ENCODE data around the gene TUBB4A. TPM values are rescaled to one million over a fixed set of nuclear protein-coding genes. Genes with fewer than 3 reads are reported as not detected.

The TUBB4A gene
- total and polyA plus RNA-seq, 10 of the 15 experiments (the other 5 are each of a cell fraction or from before 2014, with no cell fraction given): 0.29 to 22.4 (median 3.8) TPM

DNA sequence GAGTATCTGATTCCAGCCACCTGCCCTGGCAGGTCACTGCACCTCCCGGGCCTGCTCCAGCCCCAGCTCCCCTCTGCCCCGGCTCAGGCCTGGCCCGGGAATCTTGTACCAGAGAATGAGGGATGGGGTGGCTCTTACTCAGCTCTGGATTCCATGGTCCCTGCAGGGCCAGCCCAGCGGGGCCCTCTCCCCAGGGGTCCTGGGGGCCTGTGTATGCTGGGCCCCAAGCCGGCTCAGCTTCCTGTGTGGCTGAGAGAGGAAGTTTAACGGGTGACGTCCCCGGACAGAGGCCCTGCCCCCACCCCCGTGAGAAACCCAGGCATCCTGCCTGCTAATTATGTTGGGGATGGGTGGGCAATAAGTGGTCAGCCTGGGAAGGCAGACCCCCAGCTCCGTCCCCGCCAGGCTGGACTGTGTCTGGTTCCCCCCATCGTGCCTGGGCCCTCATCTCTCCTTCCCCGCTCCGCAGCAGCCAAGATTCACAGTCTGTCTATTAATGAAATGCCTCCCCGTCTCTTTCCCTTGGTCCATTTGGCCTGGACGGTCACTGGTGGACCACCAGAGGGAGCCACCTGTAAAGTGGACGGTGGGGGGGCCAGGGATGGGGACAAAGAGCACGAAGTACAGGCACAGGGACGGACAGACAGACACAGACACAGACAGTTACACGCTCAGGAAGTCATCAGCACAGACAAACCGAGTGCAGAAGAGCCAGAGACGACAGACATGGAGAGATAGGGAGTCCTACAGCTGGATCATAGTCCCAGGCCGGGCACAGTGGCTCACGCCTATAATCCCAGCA, 20.4 kb downstream of the TUBB4A start, which contains the start of gene DENND1C (continued):
- TF ChIP-seq, protein P1, sequence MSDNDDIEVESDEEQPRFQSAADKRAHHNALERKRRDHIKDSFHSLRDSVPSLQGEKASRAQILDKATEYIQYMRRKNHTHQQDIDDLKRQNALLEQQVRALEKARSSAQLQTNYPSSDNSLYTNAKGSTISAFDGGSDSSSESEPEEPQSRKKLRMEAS (IDR thresholded peaks at IDR 0.05; ENCODE audit: low read depth, low read length): no peak; the same call in 1 of the 2 replicates
- TF ChIP-seq BCL3 (IDR thresholded peaks at IDR 0.05; ENCODE audit: borderline replicate concordance, insufficient read depth, low read depth, low read length, poor library complexity, severe bottlenecking): no peak
- no peak for TF ChIP-seq ELK1 (IDR thresholded peaks at IDR 0.05; ENCODE audit: low read depth, low read length)
- no peak for TF ChIP-seq RCOR1 (conservative IDR thresholded peaks at IDR 0.05; ENCODE audit: low read depth, low read length)
- TF ChIP-seq ZNF622 (IDR thresholded peaks at IDR 0.05): no peak
- no peak for TF ChIP-seq SUZ12 (IDR thresholded peaks at IDR 0.05; ENCODE audit: unreplicated experiment)
- TF ChIP-seq CHD1 (IDR thresholded peaks at IDR 0.05; ENCODE audit: low read depth, low read length): no peak
- TF ChIP-seq, protein P2, sequence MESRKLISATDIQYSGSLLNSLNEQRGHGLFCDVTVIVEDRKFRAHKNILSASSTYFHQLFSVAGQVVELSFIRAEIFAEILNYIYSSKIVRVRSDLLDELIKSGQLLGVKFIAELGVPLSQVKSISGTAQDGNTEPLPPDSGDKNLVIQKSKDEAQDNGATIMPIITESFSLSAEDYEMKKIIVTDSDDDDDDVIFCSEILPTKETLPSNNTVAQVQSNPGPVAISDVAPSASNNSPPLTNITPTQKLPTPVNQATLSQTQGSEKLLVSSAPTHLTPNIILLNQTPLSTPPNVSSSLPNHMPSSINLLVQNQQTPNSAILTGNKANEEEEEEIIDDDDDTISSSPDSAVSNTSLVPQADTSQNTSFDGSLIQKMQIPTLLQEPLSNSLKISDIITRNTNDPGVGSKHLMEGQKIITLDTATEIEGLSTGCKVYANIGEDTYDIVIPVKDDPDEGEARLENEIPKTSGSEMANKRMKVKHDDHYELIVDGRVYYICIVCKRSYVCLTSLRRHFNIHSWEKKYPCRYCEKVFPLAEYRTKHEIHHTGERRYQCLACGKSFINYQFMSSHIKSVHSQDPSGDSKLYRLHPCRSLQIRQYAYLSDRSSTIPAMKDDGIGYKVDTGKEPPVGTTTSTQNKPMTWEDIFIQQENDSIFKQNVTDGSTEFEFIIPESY (IDR thresholded peaks at IDR 0.05): no peak
- no peak for TF ChIP-seq ZNF207 (IDR thresholded peaks at IDR 0.05; ENCODE audit: borderline replicate concordance)
- TF ChIP-seq SUPT20H (IDR thresholded peaks at IDR 0.05; ENCODE audit: borderline replicate concordance, control insufficient read depth, low read depth, low read length): no peak
- TF ChIP-seq IRF5 (IDR thresholded peaks at IDR 0.05; ENCODE audit: borderline replicate concordance): no peak
- TF ChIP-seq KAT2A (conservative IDR thresholded peaks at IDR 0.05; ENCODE audit: control insufficient read depth, low read depth, low read length): no peak
- peak; percentile 77 for TF ChIP-seq POLR2AphosphoS5 (IDR thresholded peaks at IDR 0.05; ENCODE audit: low read length)
- TF ChIP-seq POLR2AphosphoS2 (IDR thresholded peaks at IDR 0.05; ENCODE audit: low read depth, low read length): 0 out of 2 replicates have a peak, but pooled peaks have one; percentile 61
- TF ChIP-seq, protein P3, sequence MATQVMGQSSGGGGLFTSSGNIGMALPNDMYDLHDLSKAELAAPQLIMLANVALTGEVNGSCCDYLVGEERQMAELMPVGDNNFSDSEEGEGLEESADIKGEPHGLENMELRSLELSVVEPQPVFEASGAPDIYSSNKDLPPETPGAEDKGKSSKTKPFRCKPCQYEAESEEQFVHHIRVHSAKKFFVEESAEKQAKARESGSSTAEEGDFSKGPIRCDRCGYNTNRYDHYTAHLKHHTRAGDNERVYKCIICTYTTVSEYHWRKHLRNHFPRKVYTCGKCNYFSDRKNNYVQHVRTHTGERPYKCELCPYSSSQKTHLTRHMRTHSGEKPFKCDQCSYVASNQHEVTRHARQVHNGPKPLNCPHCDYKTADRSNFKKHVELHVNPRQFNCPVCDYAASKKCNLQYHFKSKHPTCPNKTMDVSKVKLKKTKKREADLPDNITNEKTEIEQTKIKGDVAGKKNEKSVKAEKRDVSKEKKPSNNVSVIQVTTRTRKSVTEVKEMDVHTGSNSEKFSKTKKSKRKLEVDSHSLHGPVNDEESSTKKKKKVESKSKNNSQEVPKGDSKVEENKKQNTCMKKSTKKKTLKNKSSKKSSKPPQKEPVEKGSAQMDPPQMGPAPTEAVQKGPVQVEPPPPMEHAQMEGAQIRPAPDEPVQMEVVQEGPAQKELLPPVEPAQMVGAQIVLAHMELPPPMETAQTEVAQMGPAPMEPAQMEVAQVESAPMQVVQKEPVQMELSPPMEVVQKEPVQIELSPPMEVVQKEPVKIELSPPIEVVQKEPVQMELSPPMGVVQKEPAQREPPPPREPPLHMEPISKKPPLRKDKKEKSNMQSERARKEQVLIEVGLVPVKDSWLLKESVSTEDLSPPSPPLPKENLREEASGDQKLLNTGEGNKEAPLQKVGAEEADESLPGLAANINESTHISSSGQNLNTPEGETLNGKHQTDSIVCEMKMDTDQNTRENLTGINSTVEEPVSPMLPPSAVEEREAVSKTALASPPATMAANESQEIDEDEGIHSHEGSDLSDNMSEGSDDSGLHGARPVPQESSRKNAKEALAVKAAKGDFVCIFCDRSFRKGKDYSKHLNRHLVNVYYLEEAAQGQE (IDR thresholded peaks at IDR 0.05; ENCODE audit: low read depth, low read length): no peak
- no peak for TF ChIP-seq EP300 (IDR thresholded peaks at IDR 0.05; ENCODE audit: borderline replicate concordance in 1 of 2, control insufficient read depth in 1 of 2, low read depth in 2 of 2, low read length in 2 of 2)
- no peak for TF ChIP-seq WRNIP1 (IDR thresholded peaks at IDR 0.05; ENCODE audit: borderline replicate concordance, low read depth, low read length)

Data from GM12878 (cell line).